Smooth muscle cell of the pulmonary artery (primary cell): ENCODE results near the gene UBFD1. TPM values are rescaled to one million over a fixed set of nuclear protein-coding genes. Genes with fewer than 3 reads are reported as not detected.

ENCODE experiments used
- total RNA-seq: library from RNA; depleted of rRNA; stranded (reverse); fragments of >200 nt; gene quantifications from 2 replicates; pipeline ENCODE4 v1.2.3, GENCODE V29; 2014

UBFD1 gene
- total RNA-seq: 121 and 134 TPM in 2 replicates

GRCh38 chr16:23556881-23557778 lies at the start of gene UBFD1, which contains the start of gene EARS2:
TSS of gene UBFD1 (plus strand) at chr16:23557727. CDS start at chr16:23557743, 16 bp downstream.
TSS of gene EARS2 (minus strand) at chr16:23557350. CDS start at chr16:23557343, 7 bp downstream.

DNA sequence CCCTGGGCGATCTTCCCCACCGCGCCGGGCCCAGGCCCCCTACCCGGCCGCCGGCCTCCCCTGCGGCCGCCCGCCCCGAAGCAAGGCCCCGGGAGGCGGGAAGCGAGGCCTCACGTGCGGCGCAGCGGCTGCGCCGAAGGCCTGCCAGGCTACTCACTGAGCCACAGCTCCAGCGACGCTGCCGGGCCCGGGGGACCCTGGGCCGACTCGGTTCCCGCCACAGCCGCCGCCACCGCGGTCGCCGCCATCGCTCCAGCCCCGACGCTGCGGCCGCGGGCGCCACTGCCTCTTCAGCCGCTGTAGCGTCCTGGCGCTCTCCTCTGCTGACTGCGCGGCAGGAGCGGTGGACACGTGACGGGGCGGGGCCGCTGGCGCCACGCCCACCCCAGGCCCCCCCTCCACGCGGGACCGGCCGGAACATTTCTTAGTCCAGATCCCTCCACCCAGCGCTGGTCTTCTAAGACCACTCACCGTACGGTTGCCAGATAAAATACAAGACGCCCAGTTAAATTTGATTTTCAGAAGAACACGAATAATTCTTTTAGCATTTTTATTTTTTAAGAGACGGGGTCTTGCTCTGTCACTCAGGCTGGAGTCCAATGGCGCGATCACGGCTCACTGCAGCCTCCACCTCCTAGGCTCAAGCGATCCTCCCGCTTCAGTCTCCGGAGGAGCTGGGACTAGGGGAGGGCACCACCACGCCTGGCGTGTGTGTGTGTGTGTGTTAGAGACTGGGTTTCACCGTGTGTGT lies 47.2 kb upstream of the UBFD1 start, which contains the start of gene GGA2:
Gene GGA2 (minus strand): TSS at position 331 of the 751 bp plus-strand sequence. CDS start 83 bp downstream, at position 248.

GRCh38 chr16:23595951-23596720 lies 38.6 kb downstream of the UBFD1 start, which contains the start of gene NDUFAB1:
TSS of gene NDUFAB1 (minus strand) at chr16:23596316. CDS start at chr16:23596290, 26 bp downstream.

Other genes starting within 250 kb of the UBFD1 start
- 22.8 and 23.6 TPM in 2 replicates for gene COG7, start 104.5 kb upstream of the UBFD1 start, total RNA-seq
- gene GGA2, start 47.2 kb upstream of the UBFD1 start, total RNA-seq: 25.2 and 27.7 TPM in 2 replicates
- 42.0 and 67.0 TPM in 2 replicates for gene EARS2, start 377 bp upstream of the UBFD1 start, total RNA-seq
- gene NDUFAB1, start 38.6 kb downstream of the UBFD1 start, total RNA-seq: 71.2 and 76.4 TPM in 2 replicates
- gene PALB2, start 83.6 kb downstream of the UBFD1 start, total RNA-seq: 6.3 and 8.3 TPM in 2 replicates
- gene DCTN5, start 83.7 kb downstream of the UBFD1 start, total RNA-seq: 52.8 and 54.6 TPM in 2 replicates
- 3.7 and 9.8 TPM in 2 replicates for gene PLK1, start 121.2 kb downstream of the UBFD1 start, total RNA-seq
- not detected in 2 replicates for gene ERN2, start 155.5 kb downstream of the UBFD1 start, total RNA-seq
- gene CHP2, start 197.3 kb downstream of the UBFD1 start, total RNA-seq: not detected in 2 replicates